ENCODE measurements around the gene COA8.

Gene COA8

DNA sequence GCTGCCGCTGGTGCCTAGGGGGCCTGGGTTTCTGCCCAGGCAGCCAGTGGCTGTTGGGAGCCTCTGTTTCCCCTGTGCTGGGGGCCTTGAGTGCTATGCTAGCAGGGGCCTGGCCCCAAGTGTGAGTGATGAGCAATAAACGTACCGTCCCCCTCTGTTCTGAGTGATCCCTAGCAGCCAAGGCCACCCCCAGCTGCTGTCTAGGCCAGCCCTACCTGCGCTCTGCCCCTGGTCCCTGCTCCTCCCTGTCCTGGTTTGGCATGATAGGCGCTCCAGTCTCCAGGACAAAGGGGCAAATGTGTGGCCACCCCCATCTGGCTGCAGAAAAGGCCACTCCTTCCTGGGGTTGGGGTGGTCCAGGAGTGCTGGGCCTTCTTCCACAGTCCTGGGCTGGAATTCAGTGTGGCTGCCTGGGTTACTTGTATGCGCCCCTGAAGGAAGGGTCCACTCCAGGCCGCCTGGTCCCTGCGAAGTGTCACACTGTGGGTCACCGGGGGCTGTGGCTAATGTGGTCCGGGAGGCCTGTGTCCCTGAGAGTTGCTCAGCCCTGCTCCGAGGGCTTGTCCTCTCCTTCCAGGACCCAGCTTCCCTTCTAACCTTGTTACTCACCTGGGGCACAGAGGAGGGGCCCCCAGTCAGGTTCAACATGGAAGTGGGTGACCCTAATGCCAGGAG is 26.7 kb upstream of the COA8 start:
- no peak for TF ChIP-seq FOXM1 (IDR thresholded peaks at IDR 0.05; ENCODE audit: borderline replicate concordance, low read depth)
- no peak for TF ChIP-seq TCF12 (IDR thresholded peaks at IDR 0.05; ENCODE audit: low read depth)
- TF ChIP-seq EP300 (IDR thresholded peaks at IDR 0.05; ENCODE audit: borderline replicate concordance): no peak
- TF ChIP-seq, protein P1, sequence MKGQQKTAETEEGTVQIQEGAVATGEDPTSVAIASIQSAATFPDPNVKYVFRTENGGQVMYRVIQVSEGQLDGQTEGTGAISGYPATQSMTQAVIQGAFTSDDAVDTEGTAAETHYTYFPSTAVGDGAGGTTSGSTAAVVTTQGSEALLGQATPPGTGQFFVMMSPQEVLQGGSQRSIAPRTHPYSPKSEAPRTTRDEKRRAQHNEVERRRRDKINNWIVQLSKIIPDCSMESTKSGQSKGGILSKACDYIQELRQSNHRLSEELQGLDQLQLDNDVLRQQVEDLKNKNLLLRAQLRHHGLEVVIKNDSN (IDR thresholded peaks at IDR 0.05): no peak
- TF ChIP-seq CEBPB (IDR thresholded peaks at IDR 0.05): no peak
- TF ChIP-seq YY1 (IDR thresholded peaks at IDR 0.05; ENCODE audit: low read depth): no peak
- TF ChIP-seq RAD21 (IDR thresholded peaks at IDR 0.05; ENCODE audit: low read depth): no peak
- no peak for TF ChIP-seq ZBTB7A (IDR thresholded peaks at IDR 0.05; ENCODE audit: low read depth)
- TF ChIP-seq NFIC (IDR thresholded peaks at IDR 0.05): no peak
- TF ChIP-seq, protein P2, sequence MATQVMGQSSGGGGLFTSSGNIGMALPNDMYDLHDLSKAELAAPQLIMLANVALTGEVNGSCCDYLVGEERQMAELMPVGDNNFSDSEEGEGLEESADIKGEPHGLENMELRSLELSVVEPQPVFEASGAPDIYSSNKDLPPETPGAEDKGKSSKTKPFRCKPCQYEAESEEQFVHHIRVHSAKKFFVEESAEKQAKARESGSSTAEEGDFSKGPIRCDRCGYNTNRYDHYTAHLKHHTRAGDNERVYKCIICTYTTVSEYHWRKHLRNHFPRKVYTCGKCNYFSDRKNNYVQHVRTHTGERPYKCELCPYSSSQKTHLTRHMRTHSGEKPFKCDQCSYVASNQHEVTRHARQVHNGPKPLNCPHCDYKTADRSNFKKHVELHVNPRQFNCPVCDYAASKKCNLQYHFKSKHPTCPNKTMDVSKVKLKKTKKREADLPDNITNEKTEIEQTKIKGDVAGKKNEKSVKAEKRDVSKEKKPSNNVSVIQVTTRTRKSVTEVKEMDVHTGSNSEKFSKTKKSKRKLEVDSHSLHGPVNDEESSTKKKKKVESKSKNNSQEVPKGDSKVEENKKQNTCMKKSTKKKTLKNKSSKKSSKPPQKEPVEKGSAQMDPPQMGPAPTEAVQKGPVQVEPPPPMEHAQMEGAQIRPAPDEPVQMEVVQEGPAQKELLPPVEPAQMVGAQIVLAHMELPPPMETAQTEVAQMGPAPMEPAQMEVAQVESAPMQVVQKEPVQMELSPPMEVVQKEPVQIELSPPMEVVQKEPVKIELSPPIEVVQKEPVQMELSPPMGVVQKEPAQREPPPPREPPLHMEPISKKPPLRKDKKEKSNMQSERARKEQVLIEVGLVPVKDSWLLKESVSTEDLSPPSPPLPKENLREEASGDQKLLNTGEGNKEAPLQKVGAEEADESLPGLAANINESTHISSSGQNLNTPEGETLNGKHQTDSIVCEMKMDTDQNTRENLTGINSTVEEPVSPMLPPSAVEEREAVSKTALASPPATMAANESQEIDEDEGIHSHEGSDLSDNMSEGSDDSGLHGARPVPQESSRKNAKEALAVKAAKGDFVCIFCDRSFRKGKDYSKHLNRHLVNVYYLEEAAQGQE (IDR thresholded peaks at IDR 0.05; ENCODE audit: low read depth): no peak
- no peak for TF ChIP-seq EGR1 (IDR thresholded peaks at IDR 0.05)
- no peak for TF ChIP-seq TAF1 (IDR thresholded peaks at IDR 0.05; ENCODE audit: low read depth)
- no peak for TF ChIP-seq TEAD4 (IDR thresholded peaks at IDR 0.05)
- no peak for TF ChIP-seq CREB1 (IDR thresholded peaks at IDR 0.05; ENCODE audit: low read depth)
- TF ChIP-seq, protein P3, sequence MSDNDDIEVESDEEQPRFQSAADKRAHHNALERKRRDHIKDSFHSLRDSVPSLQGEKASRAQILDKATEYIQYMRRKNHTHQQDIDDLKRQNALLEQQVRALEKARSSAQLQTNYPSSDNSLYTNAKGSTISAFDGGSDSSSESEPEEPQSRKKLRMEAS (IDR thresholded peaks at IDR 0.05): no peak

DNA sequence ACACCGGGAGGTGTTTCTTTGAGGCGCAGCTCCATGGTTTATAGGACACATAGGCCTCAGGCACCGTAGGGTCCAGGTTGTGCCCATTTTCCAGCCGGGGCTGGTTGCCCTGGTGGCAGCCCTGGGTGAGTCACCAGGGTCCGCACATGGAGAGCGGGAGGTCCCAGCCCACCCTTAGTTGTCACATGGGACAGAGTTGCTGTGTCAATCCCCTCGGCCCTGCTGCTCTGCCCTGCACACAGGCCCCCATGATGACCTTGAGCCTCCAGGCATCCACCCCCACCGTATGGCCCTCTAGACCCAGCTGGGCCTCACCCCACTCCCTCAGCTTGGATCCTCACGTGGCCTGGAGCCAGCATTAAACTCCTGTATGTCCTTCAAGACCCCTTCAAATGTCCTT is 26.1 kb upstream of the COA8 start:
- TF ChIP-seq CEBPB (IDR thresholded peaks at IDR 0.05): no peak

DNA sequence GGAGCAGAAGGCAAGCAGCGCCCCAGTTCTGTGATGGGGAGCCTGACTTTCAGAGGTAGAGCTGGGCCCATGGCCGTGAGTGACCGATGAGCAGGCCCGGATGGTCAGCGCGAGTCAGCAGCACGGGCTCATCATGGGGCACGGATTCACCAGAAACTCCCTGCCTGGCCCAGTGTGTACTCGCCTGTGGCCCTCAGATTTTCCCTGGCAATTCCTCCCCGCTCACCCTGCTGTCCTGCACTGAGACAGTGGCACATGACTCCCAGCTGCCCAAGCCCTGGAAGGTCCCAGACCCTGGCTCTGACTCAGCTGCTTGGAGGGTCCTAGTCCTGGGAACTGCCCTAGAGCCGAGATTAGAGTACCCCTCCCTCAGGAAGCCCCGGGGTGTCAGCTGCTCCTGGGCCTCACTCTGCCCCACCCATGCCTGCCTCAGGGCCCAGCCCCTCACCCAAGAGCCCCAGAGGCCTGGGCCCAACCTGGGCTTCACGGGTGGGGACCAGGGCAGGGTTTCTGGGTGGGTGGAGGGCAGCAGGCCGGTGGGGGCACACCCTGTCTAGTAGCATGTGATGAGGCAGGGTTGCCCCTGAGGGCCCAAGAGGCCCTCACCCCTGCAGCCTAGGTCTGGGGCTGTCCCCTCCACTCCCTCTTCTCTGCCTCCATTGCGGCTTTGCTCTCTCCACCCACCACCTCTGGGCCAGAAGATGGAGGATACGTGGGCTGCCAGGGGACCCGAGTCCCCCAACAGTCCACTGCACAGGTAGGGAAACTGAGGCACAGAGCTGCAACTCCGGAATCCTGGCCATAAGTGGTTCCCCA is 25.4 kb upstream of the COA8 start:
- no peak for TF ChIP-seq NFIC (IDR thresholded peaks at IDR 0.05)
- TF ChIP-seq, protein P1 (IDR thresholded peaks at IDR 0.05): no peak
- TF ChIP-seq CEBPB (IDR thresholded peaks at IDR 0.05): no peak
- no peak for TF ChIP-seq TCF12 (IDR thresholded peaks at IDR 0.05; ENCODE audit: low read depth)
- no peak for TF ChIP-seq FOXM1 (IDR thresholded peaks at IDR 0.05; ENCODE audit: borderline replicate concordance, low read depth)
- no peak for TF ChIP-seq YY1 (IDR thresholded peaks at IDR 0.05; ENCODE audit: low read depth)
- TF ChIP-seq TAF1 (IDR thresholded peaks at IDR 0.05; ENCODE audit: low read depth): no peak
- TF ChIP-seq, protein P3 (IDR thresholded peaks at IDR 0.05): no peak
- no peak for TF ChIP-seq ZBTB7A (IDR thresholded peaks at IDR 0.05; ENCODE audit: low read depth)
- no peak for TF ChIP-seq EP300 (IDR thresholded peaks at IDR 0.05; ENCODE audit: borderline replicate concordance)
- no peak for TF ChIP-seq CREB1 (IDR thresholded peaks at IDR 0.05; ENCODE audit: low read depth)
- TF ChIP-seq EGR1 (IDR thresholded peaks at IDR 0.05): no peak
- TF ChIP-seq TEAD4 (IDR thresholded peaks at IDR 0.05): no peak
- TF ChIP-seq, protein P2 (IDR thresholded peaks at IDR 0.05; ENCODE audit: low read depth): no peak
- no peak for TF ChIP-seq RAD21 (IDR thresholded peaks at IDR 0.05; ENCODE audit: low read depth)

DNA sequence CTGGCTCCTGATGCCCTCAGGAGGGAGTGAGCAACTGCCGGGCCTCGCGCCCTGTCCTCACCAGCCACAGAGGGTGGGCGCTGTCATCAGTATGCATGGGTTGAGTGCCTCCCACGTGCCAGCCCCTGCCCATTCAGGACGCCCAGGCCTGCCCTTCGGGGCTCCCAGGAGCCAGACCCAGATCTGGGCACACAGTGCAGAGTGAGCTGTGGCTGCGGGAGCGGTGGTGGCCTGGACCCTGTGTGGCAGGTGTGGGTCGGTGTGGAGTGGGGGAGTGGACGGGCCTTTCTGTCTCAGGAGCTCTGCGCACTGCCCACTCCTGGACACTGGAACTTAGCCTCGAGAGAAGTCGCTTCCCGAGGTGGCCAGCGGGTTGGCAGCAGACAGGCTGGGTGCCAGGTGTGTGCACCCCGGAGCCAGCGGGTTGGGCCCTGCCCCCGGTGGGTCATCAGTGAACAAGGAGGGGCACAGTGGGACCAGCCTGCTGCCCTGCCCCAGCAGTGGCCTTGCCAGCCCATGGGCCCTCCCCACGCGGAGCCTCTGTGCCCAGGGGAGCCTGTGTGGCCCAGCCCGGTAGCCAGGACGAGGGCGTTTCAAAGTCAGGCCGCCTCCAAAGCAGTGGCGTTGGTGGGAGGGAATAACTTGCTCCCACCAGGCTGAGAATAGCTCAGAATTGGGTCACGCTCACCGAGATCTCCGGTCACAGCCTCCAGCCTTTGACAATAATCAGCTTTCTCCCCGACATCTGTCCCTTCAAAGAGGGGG is 24.3 kb upstream of the COA8 start:
- TF ChIP-seq YY1 (IDR thresholded peaks at IDR 0.05; ENCODE audit: low read depth) (no peak), EP300 (IDR thresholded peaks at IDR 0.05; ENCODE audit: borderline replicate concordance) (no peak), RAD21 (IDR thresholded peaks at IDR 0.05; ENCODE audit: low read depth) (no peak), ZBTB7A (IDR thresholded peaks at IDR 0.05; ENCODE audit: low read depth) (no peak), FOXM1 (IDR thresholded peaks at IDR 0.05; ENCODE audit: borderline replicate concordance, low read depth) (no peak), TEAD4 (IDR thresholded peaks at IDR 0.05) (no peak), TAF1 (IDR thresholded peaks at IDR 0.05; ENCODE audit: low read depth) (no peak)
- TF ChIP-seq, protein P2 (IDR thresholded peaks at IDR 0.05; ENCODE audit: low read depth): no peak
- TF ChIP-seq, protein P3 (IDR thresholded peaks at IDR 0.05): no peak

All from Ishikawa (cell line).